Panc1 (cell line): ENCODE measurements around the gene ALDH18A1. TPM values are rescaled to one million over a fixed set of nuclear protein-coding genes. Genes with fewer than 3 reads are reported as not detected.

Experiments
- ATAC-seq: fragments of 200-7000 bp; cut with Tn5 transposase; 2 replicates; pipeline ENCODE4 v1.9.1; 2020; ENCODE audit warnings: mild to moderate bottlenecking, moderate library complexity
- Bru-seq: library from RNA; stranded (reverse); fragments of 400-500 nt; gene quantifications from one replicate; lab custom pipeline; 2021; lab: Mats Ljungman, UMichigan
- BruChase-seq, 2 experiments: library from RNA; stranded (reverse); fragments of 400-500 nt; gene quantifications; one replicate each; lab custom pipeline; 2021; lab: Mats Ljungman, UMichigan
- BruUV-seq: library from RNA; stranded (reverse); fragments of 400-500 nt; replicated peaks from 2 replicates; lab custom pipeline; 2021; lab: Mats Ljungman, UMichigan
- CTCF ChIA-PET: fragments of 300-600 bp; sonication (Branson Sonifier 250); formaldehyde crosslinking; loops from one replicate; lab custom pipeline; 2022; ENCODE audit warnings: antibody characterized with exemption; lab: Charles Lee
- POLR2A ChIA-PET: fragments of 300-600 bp; sonication (Branson Sonifier 250); formaldehyde crosslinking; loops from one replicate; lab custom pipeline; 2022; ENCODE audit warnings: antibody characterized with exemption; lab: Charles Lee
- DNase-seq: peaks from one replicate; pipeline ENCODE4 v3.0.0-alpha.2; 2010; ENCODE audit warnings: low read depth, low spot score
- H3K27ac ChIP-seq: 2 replicates; pipeline ENCODE4 v1.5.1; 2011; ENCODE audit warnings: mild to moderate bottlenecking, low read length, inconsistent platforms
- H3K27me3 ChIP-seq: fragments of 200-500 bp; sonication (Bioruptor generic); 2 replicates; pipeline ENCODE4 v1.6.0; 2014; ENCODE audit warnings: low read length, inconsistent platforms; ENCODE audit not compliant: control insufficient read depth, insufficient read depth
- H3K36me3 ChIP-seq: fragments of 200-500 bp; sonication (Bioruptor generic); 2 replicates; pipeline ENCODE4 v1.5.1; 2014; ENCODE audit warnings: inconsistent platforms, mild to moderate bottlenecking, low read length, moderate library complexity; ENCODE audit not compliant: control insufficient read depth, insufficient read depth
- H3K4me1 ChIP-seq: 2 replicates; pipeline ENCODE4 v1.5.1; 2011; ENCODE audit warnings: inconsistent platforms, mild to moderate bottlenecking, low read length, moderate library complexity; ENCODE audit not compliant: control insufficient read depth, insufficient read depth
- H3K4me3 ChIP-seq, 2 experiments: 2 replicates each; pipeline ENCODE4 v1.5.1; 2011 to 2012; ENCODE audit warnings: low read depth in 2 of 2, low read length in 2 of 2, mild to moderate bottlenecking in 2 of 2, inconsistent platforms in 1 of 2, moderate library complexity in 1 of 2
- H3K9me3 ChIP-seq: fragments of 200-500 bp; sonication (Bioruptor generic); 2 replicates; pipeline ENCODE4 v1.5.1; 2014; ENCODE audit warnings: low read depth, mild to moderate bottlenecking, inconsistent platforms, low read length, moderate library complexity; ENCODE audit not compliant: control insufficient read depth, insufficient read depth
- CTCF ChIP-seq: fragments of 450-650 bp; IDR thresholded peaks from 2 replicates; pipeline ENCODE4 v1.5.1; 2017; ENCODE audit warnings: mild to moderate bottlenecking
- POLR2AphosphoS5 ChIP-seq: IDR thresholded peaks from 2 replicates; pipeline ENCODE4 v1.6.1; 2012; ENCODE audit warnings: mild to moderate bottlenecking, low read depth, low read length, moderate library complexity
- REST ChIP-seq, 2 experiments: IDR thresholded peaks; 2 replicates each; pipeline ENCODE4 v1.6.1; 2011 to 2012; ENCODE audit warnings: low read depth in 2 of 2, control low read depth in 1 of 2, low read length in 1 of 2, mild to moderate bottlenecking in 1 of 2, moderate library complexity in 1 of 2; ENCODE audit not compliant: insufficient read depth in 1 of 2
- SIN3A ChIP-seq: IDR thresholded peaks from 2 replicates; pipeline ENCODE4 v1.6.1; 2012; ENCODE audit warnings: low read depth, mild to moderate bottlenecking, low read length, moderate library complexity, borderline replicate concordance; ENCODE audit not compliant: insufficient read depth
- TCF7L2 ChIP-seq: IDR thresholded peaks from 2 replicates; pipeline ENCODE4 v1.6.1; 2011; ENCODE audit warnings: mild to moderate bottlenecking, low read depth, low read length, inconsistent platforms
- in situ Hi-C: cut with HindIII; loops from 2 replicates; pipeline ENCODE4 v1.10.0; 2016; ENCODE audit warnings: low sequenced_read_pairs, low pct_unique_long_range_greater_than_20kb
- intact Hi-C: fragments of 100-400 bp; cut with micrococcal nuclease; formaldehyde crosslinking; loops from one replicate; pipeline ENCODE4 v1.10.0; 2022; ENCODE audit not compliant: unreplicated experiment
- long read RNA-seq: library from polyadenylated mRNA; unstranded; transcript quantifications from one replicate; pipeline ENCODE4 v2.0.0, GENCODE V29; 2021; ENCODE audit not compliant: unreplicated experiment
- polyA plus RNA-seq: library from polyadenylated mRNA; unstranded; fragments of >200 nt; gene quantifications from one replicate; pipeline ENCODE4 v1.2.1, GENCODE V29; 2012; ENCODE audit warnings: missing spikeins; ENCODE audit not compliant: insufficient read length
- total RNA-seq: library from RNA; stranded (reverse); gene quantifications from one replicate; pipeline ENCODE4 v1.2.1, GENCODE V29; 2021; ENCODE audit not compliant: unreplicated experiment

ALDH18A1 gene
- total RNA-seq (68.0 TPM), Bru-seq, nascent RNA (percentile 73 among the genes with signal in this experiment), BruChase-seq, experiment 1, labeled RNA remaining after a 2-hour chase (percentile 67 among the genes with signal in this experiment), BruChase-seq, experiment 2, labeled RNA remaining after a 6-hour chase (percentile 78 among the genes with signal in this experiment)
- polyA plus RNA-seq, result 53.5 TPM
- long read RNA-seq, transcript ALDH18A1-201 (18 exons, 3,337 nt), result minor isoform, 21 of 205 reads
- long read RNA-seq, transcript ALDH18A1-202 (18 exons, 3,359 nt), result major isoform, 112 of 205 reads
- long read RNA-seq, partial matches to known transcripts, result 30 of 205 reads
- long read RNA-seq, other reads (novel, unspliced or antisense), result 42 of 205 reads

GRCh38 chr10:95656291-95657164 lies at the start of gene ALDH18A1:
Gene ALDH18A1 (minus strand): TSS chr10:95656711. CDS start chr10:95653377, 3,334 bp downstream.
- Histone ChIP-seq H3K4me1 (peaks cover 10% of the 10 kb centered on the region; the same call in 1 of the 2 replicates), H3K27ac (peak within 1 kb of the TSS; percentile 75), H3K36me3 (peaks cover 3% of the 10 kb centered on the region; the same call in 1 of the 2 replicates), H3K9me3 (peaks cover 3% of the 10 kb centered on the region; the same call in 1 of the 2 replicates), H3K27me3 (no peaks in the 10 kb centered on the region), H3K4me3 (peak within 1 kb of the TSS; percentile 73 to 88)
- CTCF ChIA-PET, result interaction anchor here (0.5 to 1.2 kb wide), 2 partner anchors 21 to 850 kb away, joined by 3 read pairs; no protein-coding TSS in a partner anchor
- in situ Hi-C loops (no loop called here), intact Hi-C loops (no loop called here)
- no TSS peak for BruUV-seq
- POLR2A ChIA-PET, result interaction anchor here (0.5 kb wide), 1 partner anchor 33 kb away, joined by 4 read pairs; no protein-coding TSS in a partner anchor
- peak; percentile 56; the same call in 1 of the 2 replicates for TF ChIP-seq SIN3A
- no peak for TF ChIP-seq CTCF
- peak; percentile 33; the same call in 1 of the 2 replicates for TF ChIP-seq POLR2AphosphoS5
- no peak for TF ChIP-seq REST (IDR thresholded peaks at IDR 0.05; ENCODE audit: insufficient read depth in 1 of 2, low read depth in 2 of 2, low read length in 1 of 2)
- peak; percentile 52; the same call in 1 of the 2 replicates for TF ChIP-seq TCF7L2
- ATAC-seq (peak; percentile 97), DNase-seq (peak; percentile 50)

GRCh38 chr10:95698415-95698814 lies 41.9 kb upstream of the ALDH18A1 start:
- BruUV-seq, result no TSS peak
- no peaks in the 10 kb centered on the region for H3K4me1 ChIP-seq
- in situ Hi-C loops, result no loop called here
- H3K27me3 ChIP-seq, result no peaks in the 10 kb centered on the region
- TF ChIP-seq CTCF, result no peak
- TF ChIP-seq REST (IDR thresholded peaks at IDR 0.05; ENCODE audit: insufficient read depth in 1 of 2, low read depth in 2 of 2, low read length in 1 of 2), result no peak
- no peak for TF ChIP-seq POLR2AphosphoS5
- TF ChIP-seq SIN3A, result no peak
- TF ChIP-seq TCF7L2, result no peak
- no peaks in the 10 kb centered on the region for H3K9me3 ChIP-seq
- ChIA-PET CTCF (no interaction called here), POLR2A (no interaction called here)
- H3K27ac ChIP-seq, result no peak overlapping the region
- intact Hi-C loops, result no loop called here
- no peak overlapping the region for H3K4me3 ChIP-seq
- ATAC-seq (no peak), DNase-seq (no peak)
- H3K36me3 ChIP-seq, result no peaks in the 10 kb centered on the region; the same call in 1 of the 2 replicates
